GM18951 (cell line): ENCODE data around the gene CPEB4.

Source experiments
- POLR2A ChIP-seq: IDR thresholded peaks from 4 replicates; pipeline ENCODE4 v1.6.1; 2011; ENCODE audit warnings: mild to moderate bottlenecking; ENCODE audit not compliant: insufficient read length, insufficient read depth; ENCODE audit errors: extremely low read depth
- in situ Hi-C: fragments of 300-500 bp; cut with MboI; formaldehyde crosslinking; loops from one replicate; pipeline ENCODE4 v1.12.0; 2022; ENCODE audit warnings: low sequenced_read_pairs, mixed read lengths, inconsistent platforms; ENCODE audit not compliant: unreplicated experiment

Gene CPEB4

GRCh38 chr5:173964506-173964905 lies 76.4 kb downstream of the CPEB4 start:
- no peak for TF ChIP-seq POLR2A
- in situ Hi-C loops, result no loop called here

- no peak for TF ChIP-seq POLR2A
- in situ Hi-C loops, result loop anchor here (5.0 kb wide), 1 partner anchor 345 kb away; no protein-coding TSS in a partner anchor
Observed at GRCh38 chr5:173967241-173967640, 79.1 kb downstream of the CPEB4 start.

GRCh38 chr5:173968154-173968797 lies 80.1 kb downstream of the CPEB4 start:
- in situ Hi-C loops, result loop anchor here (5.0 kb wide), 1 partner anchor 346 kb away; no protein-coding TSS in a partner anchor
- TF ChIP-seq POLR2A, result no peak

GRCh38 chr5:173969167-173970049 lies 81.3 kb downstream of the CPEB4 start:
- in situ Hi-C loops, result loop anchor here (5.0 kb wide), 1 partner anchor 347 kb away; no protein-coding TSS in a partner anchor
- TF ChIP-seq POLR2A, result no peak

- in situ Hi-C loops, result no loop called here
- no peak for TF ChIP-seq POLR2A
Observed at GRCh38 chr5:173970878-173971650, 82.9 kb downstream of the CPEB4 start.

- in situ Hi-C loops, result no loop called here
- no peak for TF ChIP-seq POLR2A
Observed at GRCh38 chr5:173971681-173972345, 83.7 kb downstream of the CPEB4 start.

GRCh38 chr5:173972607-173972924 lies 84.4 kb downstream of the CPEB4 start:
- in situ Hi-C loops, result no loop called here
- no peak for TF ChIP-seq POLR2A

- TF ChIP-seq POLR2A, result no peak
- in situ Hi-C loops, result no loop called here
Observed at GRCh38 chr5:173972925-173973615, 84.9 kb downstream of the CPEB4 start.

- no peak for TF ChIP-seq POLR2A
Observed at GRCh38 chr5:173973616-173973969, 85.4 kb downstream of the CPEB4 start.

GRCh38 chr5:173974688-173975239 lies 86.6 kb downstream of the CPEB4 start:
- no peak for TF ChIP-seq POLR2A
- in situ Hi-C loops, result no loop called here

More at GRCh38 chr5:173973616-173973969, 85.4 kb downstream of the CPEB4 start:
- in situ Hi-C loops, result no loop called here

- TF ChIP-seq POLR2A, result no peak
- in situ Hi-C loops, result no loop called here
Observed at GRCh38 chr5:173981185-173981761, 93.1 kb downstream of the CPEB4 start.

- in situ Hi-C loops, result no loop called here
- no peak for TF ChIP-seq POLR2A
Observed at GRCh38 chr5:173984218-173984617, 96.1 kb downstream of the CPEB4 start.
